ENCODE results near the gene LRBA.

Gene LRBA

GRCh38 chr4:150315175-150315574 lies 699.9 kb downstream of the LRBA start:
- Histone ChIP-seq H3K23ac (ENCODE audit: low read length in 2 of 2) (no peak overlapping the region), H4K8ac (ENCODE audit: low read length) (no peak overlapping the region), H3K4me3 (ENCODE audit: insufficient read depth in 1 of 2, low read depth in 1 of 2, low read length in 2 of 2) (no peak overlapping the region), H2BK120ac (ENCODE audit: low read depth, low read length) (no peak overlapping the region), H3K4ac (ENCODE audit: low read depth in 1 of 2, low read length in 2 of 2) (no peak overlapping the region), H3K9me3 (ENCODE audit: control insufficient read depth, low read length) (no peaks in the 10 kb centered on the region), H3K9ac (ENCODE audit: low read length) (no peak overlapping the region), H3K27ac (ENCODE audit: low read length, poor library complexity, severe bottlenecking) (no peak overlapping the region), H3K18ac (ENCODE audit: low read depth in 1 of 2, low read length in 2 of 2) (no peak overlapping the region), H2BK15ac (ENCODE audit: low read depth, poor library complexity, severe bottlenecking) (no peak overlapping the region), H2AFZ (ENCODE audit: low read depth, low read length) (no peak overlapping the region), H3K4me1 (ENCODE audit: control insufficient read depth, insufficient read depth, low read depth, low read length) (peaks cover 2% of the 10 kb centered on the region), H3K27me3 (ENCODE audit: control insufficient read depth in 1 of 2, insufficient read depth in 1 of 2, low read length in 2 of 2) (no peaks in the 10 kb centered on the region), H3K14ac (ENCODE audit: low read length in 2 of 2) (no peak overlapping the region), H3K4me2 (ENCODE audit: low read length, poor library complexity, severe bottlenecking) (no peak overlapping the region), H2BK12ac (ENCODE audit: low read length in 2 of 2) (peak overlapping the region in 1 of 2 experiments; percentile 47), H3K36me3 (ENCODE audit: control insufficient read depth in 1 of 2, insufficient read depth in 2 of 2, low read depth in 1 of 2, low read length in 2 of 2) (no peaks in the 10 kb centered on the region), H2AK5ac (ENCODE audit: low read length, severe bottlenecking) (no peak overlapping the region), H4K91ac (ENCODE audit: low read length) (no peak overlapping the region), H2BK5ac (ENCODE audit: low read depth, low read length, poor library complexity, severe bottlenecking) (no peak overlapping the region), H3K79me1 (replicated peaks; ENCODE audit: low read length, poor library complexity, severe bottlenecking) (peaks cover 2% of the 10 kb centered on the region)
- WGBS = 81% methylated on average over 7 of the region's 8 CpGs
- DNase-seq = no peak

GRCh38 chr4:150314031-150314430 lies 701.1 kb downstream of the LRBA start:
- no peaks in the 10 kb centered on the region for H3K36me3 ChIP-seq (ENCODE audit: control insufficient read depth in 1 of 2, insufficient read depth in 2 of 2, low read depth in 1 of 2, low read length in 2 of 2)

GRCh38 chr4:150310159-150310895 lies 704.8 kb downstream of the LRBA start:
- H2AK5ac ChIP-seq (ENCODE audit: low read length, severe bottlenecking) = no peak overlapping the region
- H2AFZ ChIP-seq (ENCODE audit: low read depth, low read length) = no peak overlapping the region
- H3K79me1 ChIP-seq (replicated peaks; ENCODE audit: low read length, poor library complexity, severe bottlenecking) = peaks cover 5% of the 10 kb centered on the region
- no peak overlapping the region for H2BK5ac ChIP-seq (ENCODE audit: low read depth, low read length, poor library complexity, severe bottlenecking)
- no peak overlapping the region for H3K23ac ChIP-seq (ENCODE audit: low read length in 2 of 2)
- WGBS = 20% methylated on average over 2 of the region's 4 CpGs
- H2BK120ac ChIP-seq (ENCODE audit: low read depth, low read length) = no peak overlapping the region
- H3K4ac ChIP-seq (ENCODE audit: low read depth in 1 of 2, low read length in 2 of 2) = no peak overlapping the region
- no peak overlapping the region for H4K91ac ChIP-seq (ENCODE audit: low read length)
- no peak overlapping the region for H3K27ac ChIP-seq (ENCODE audit: low read length, poor library complexity, severe bottlenecking)
- no peak overlapping the region for H2BK12ac ChIP-seq (ENCODE audit: low read length in 2 of 2)
- peaks cover 3% of the 10 kb centered on the region for H3K4me1 ChIP-seq (ENCODE audit: control insufficient read depth, insufficient read depth, low read depth, low read length)
- H3K9me3 ChIP-seq (ENCODE audit: control insufficient read depth, low read length) = no peaks in the 10 kb centered on the region
- no peak overlapping the region for H3K14ac ChIP-seq (ENCODE audit: low read length in 2 of 2)
- no peak overlapping the region for H2BK15ac ChIP-seq (ENCODE audit: low read depth, poor library complexity, severe bottlenecking)
- DNase-seq = peak; percentile 49
- no peaks in the 10 kb centered on the region for H3K27me3 ChIP-seq (ENCODE audit: control insufficient read depth in 1 of 2, insufficient read depth in 1 of 2, low read length in 2 of 2)
- H3K4me2 ChIP-seq (ENCODE audit: low read length, poor library complexity, severe bottlenecking) = no peak overlapping the region
- H3K9ac ChIP-seq (ENCODE audit: low read length) = no peak overlapping the region
- no peak overlapping the region for H4K8ac ChIP-seq (ENCODE audit: low read length)
- peaks cover 0 to 2% of the 10 kb centered on the region in 2 experiments for H3K36me3 ChIP-seq (ENCODE audit: control insufficient read depth in 1 of 2, insufficient read depth in 2 of 2, low read depth in 1 of 2, low read length in 2 of 2)
- H3K4me3 ChIP-seq (ENCODE audit: insufficient read depth in 1 of 2, low read depth in 1 of 2, low read length in 2 of 2) = no peak overlapping the region
- no peak overlapping the region for H3K18ac ChIP-seq (ENCODE audit: low read depth in 1 of 2, low read length in 2 of 2)

More at GRCh38 chr4:150314031-150314430, 701.1 kb downstream of the LRBA start:
- no peak overlapping the region for H3K14ac ChIP-seq (ENCODE audit: low read length in 2 of 2)
- H3K18ac ChIP-seq (ENCODE audit: low read depth in 1 of 2, low read length in 2 of 2) = no peak overlapping the region
- H3K27ac ChIP-seq (ENCODE audit: low read length, poor library complexity, severe bottlenecking) = no peak overlapping the region
- no peak for DNase-seq
- H4K8ac ChIP-seq (ENCODE audit: low read length) = no peak overlapping the region
- no peak overlapping the region for H3K9ac ChIP-seq (ENCODE audit: low read length)
- H3K4me3 ChIP-seq (ENCODE audit: insufficient read depth in 1 of 2, low read depth in 1 of 2, low read length in 2 of 2) = no peak overlapping the region
- H3K23ac ChIP-seq (ENCODE audit: low read length in 2 of 2) = no peak overlapping the region
- no peaks in the 10 kb centered on the region for H3K27me3 ChIP-seq (ENCODE audit: control insufficient read depth in 1 of 2, insufficient read depth in 1 of 2, low read length in 2 of 2)
- no peak overlapping the region for H3K4me2 ChIP-seq (ENCODE audit: low read length, poor library complexity, severe bottlenecking)
- no peak overlapping the region for H3K4ac ChIP-seq (ENCODE audit: low read depth in 1 of 2, low read length in 2 of 2)
- H2AFZ ChIP-seq (ENCODE audit: low read depth, low read length) = no peak overlapping the region
- H2BK5ac ChIP-seq (ENCODE audit: low read depth, low read length, poor library complexity, severe bottlenecking) = no peak overlapping the region
- no peak overlapping the region for H2BK120ac ChIP-seq (ENCODE audit: low read depth, low read length)
- peaks cover 2% of the 10 kb centered on the region for H3K79me1 ChIP-seq (replicated peaks; ENCODE audit: low read length, poor library complexity, severe bottlenecking)
- no peaks in the 10 kb centered on the region for H3K9me3 ChIP-seq (ENCODE audit: control insufficient read depth, low read length)
- H2BK12ac ChIP-seq (ENCODE audit: low read length in 2 of 2) = no peak overlapping the region
- no peak overlapping the region for H2AK5ac ChIP-seq (ENCODE audit: low read length, severe bottlenecking)
- WGBS = 100% methylated on average over 1 of the region's 1 CpG
- no peak overlapping the region for H2BK15ac ChIP-seq (ENCODE audit: low read depth, poor library complexity, severe bottlenecking)
- peaks cover 2% of the 10 kb centered on the region for H3K4me1 ChIP-seq (ENCODE audit: control insufficient read depth, insufficient read depth, low read depth, low read length)
- H4K91ac ChIP-seq (ENCODE audit: low read length) = no peak overlapping the region

GRCh38 chr4:150308824-150309472 lies 706.1 kb downstream of the LRBA start:
- Histone ChIP-seq H3K36me3 (ENCODE audit: control insufficient read depth in 1 of 2, insufficient read depth in 2 of 2, low read depth in 1 of 2, low read length in 2 of 2) (peaks cover 0 to 2% of the 10 kb centered on the region in 2 experiments), H2BK5ac (ENCODE audit: low read depth, low read length, poor library complexity, severe bottlenecking) (peak overlapping the region; percentile 9), H3K18ac (ENCODE audit: low read depth in 1 of 2, low read length in 2 of 2) (no peak overlapping the region), H2BK120ac (ENCODE audit: low read depth, low read length) (no peak overlapping the region), H3K14ac (ENCODE audit: low read length in 2 of 2) (no peak overlapping the region), H4K91ac (ENCODE audit: low read length) (no peak overlapping the region), H3K79me1 (replicated peaks; ENCODE audit: low read length, poor library complexity, severe bottlenecking) (peaks cover 5% of the 10 kb centered on the region), H2BK15ac (ENCODE audit: low read depth, poor library complexity, severe bottlenecking) (no peak overlapping the region), H3K23ac (ENCODE audit: low read length in 2 of 2) (no peak overlapping the region), H3K4me3 (ENCODE audit: insufficient read depth in 1 of 2, low read depth in 1 of 2, low read length in 2 of 2) (no peak overlapping the region), H2AK5ac (ENCODE audit: low read length, severe bottlenecking) (no peak overlapping the region), H3K4ac (ENCODE audit: low read depth in 1 of 2, low read length in 2 of 2) (no peak overlapping the region), H3K9ac (ENCODE audit: low read length) (no peak overlapping the region), H3K27ac (ENCODE audit: low read length, poor library complexity, severe bottlenecking) (no peak overlapping the region), H3K27me3 (ENCODE audit: control insufficient read depth in 1 of 2, insufficient read depth in 1 of 2, low read length in 2 of 2) (no peaks in the 10 kb centered on the region), H4K8ac (ENCODE audit: low read length) (no peak overlapping the region), H3K9me3 (ENCODE audit: control insufficient read depth, low read length) (no peaks in the 10 kb centered on the region), H3K4me2 (ENCODE audit: low read length, poor library complexity, severe bottlenecking) (no peak overlapping the region), H2BK12ac (ENCODE audit: low read length in 2 of 2) (no peak overlapping the region), H2AFZ (ENCODE audit: low read depth, low read length) (no peak overlapping the region), H3K4me1 (ENCODE audit: control insufficient read depth, insufficient read depth, low read depth, low read length) (peaks cover 3% of the 10 kb centered on the region)
- peak; percentile 40 for DNase-seq
- WGBS = no CpG with 5 or more reads among the region's 4 CpGs
